ENCODE data around the gene LIN52. TPM values are rescaled to one million over a fixed set of nuclear protein-coding genes. Genes with fewer than 3 reads are reported as not detected.

Gene LIN52
- total and polyA plus RNA-seq, 9 of the 15 experiments (the other 6 are each of a cell fraction or from before 2014, with no cell fraction given), result 4.6 to 11.8 (median 9.2) TPM

DNA sequence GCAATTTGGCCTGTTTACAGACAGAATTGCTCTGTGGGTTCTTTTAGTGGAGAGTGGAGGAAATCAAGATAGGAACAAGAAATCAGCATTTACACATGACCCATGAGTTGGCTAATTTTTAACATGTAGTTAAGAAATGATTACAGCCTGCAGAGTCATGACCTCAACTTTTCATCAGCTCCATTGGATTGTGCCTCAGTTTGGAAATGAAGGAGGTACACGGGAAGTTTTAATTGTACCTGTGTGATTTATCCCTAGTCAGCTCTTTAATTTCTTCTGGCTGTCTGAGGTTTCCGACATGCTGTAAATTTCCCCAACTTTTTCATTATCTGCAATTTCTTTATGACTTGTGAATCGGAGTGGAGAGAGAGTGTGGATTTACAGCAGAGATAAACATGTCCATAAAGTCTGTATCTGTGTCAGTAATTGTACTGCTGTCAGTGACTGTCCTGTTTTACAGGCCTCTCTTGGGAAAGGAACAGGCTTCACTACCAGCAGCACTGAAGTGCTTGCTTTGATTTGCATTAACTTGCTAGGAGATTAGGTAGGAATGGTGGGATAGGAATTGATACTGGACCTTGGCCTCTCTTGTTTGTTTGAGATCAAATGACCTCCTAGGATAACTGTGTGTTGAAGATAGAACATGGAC, 49.2 kb downstream of the LIN52 start (continued):
- TF ChIP-seq JUND (IDR thresholded peaks at IDR 0.05; ENCODE audit: borderline replicate concordance, low read depth, low read length) (no peak), JUND (tag; IDR thresholded peaks at IDR 0.05; ENCODE audit: borderline replicate concordance, low read depth, low read length) (no peak), FOXM1 (IDR thresholded peaks at IDR 0.05; ENCODE audit: low read depth) (no peak), FOXM1 (CRISPR knock-in tag; IDR thresholded peaks at IDR 0.05; ENCODE audit: low read depth) (no peak), PHF21A (IDR thresholded peaks at IDR 0.05; ENCODE audit: borderline replicate concordance, low read depth) (no peak), PURB (CRISPR knock-in tag; IDR thresholded peaks at IDR 0.05; ENCODE audit: low read depth) (no peak)

DNA sequence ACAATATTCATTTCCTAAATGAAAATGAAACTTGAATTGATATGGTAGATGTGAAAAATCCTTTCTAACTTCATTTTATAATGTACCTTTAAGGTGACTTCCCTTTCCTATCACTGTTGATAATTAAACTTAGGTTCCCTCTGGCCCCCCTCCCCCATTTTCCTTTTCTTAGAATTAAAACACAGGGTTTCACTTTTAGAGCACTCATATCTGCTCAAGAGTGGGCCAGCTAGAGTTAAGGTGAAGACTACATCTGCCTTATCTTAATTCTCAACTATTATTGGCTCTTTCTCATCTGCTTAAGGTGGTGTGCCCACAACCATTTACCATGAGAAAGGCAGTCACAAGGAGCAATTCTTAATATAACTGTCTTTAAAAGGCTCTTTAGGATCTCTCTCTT, 49.7 kb downstream of the LIN52 start:
- intact Hi-C loops (cut with micrococcal nuclease) (no loop called here), in situ Hi-C loops (cut with MboI) (no loop called here)
- ATAC-seq, result no peak
- no peaks in the 10 kb centered on the region for H4K20me1 ChIP-seq (replicated peaks; ENCODE audit: control insufficient read depth, insufficient read depth, low read length)
- no TSS peak for BruUV-seq (replicated peaks)
- peaks cover 0 to 8% of the 10 kb centered on the region in 2 experiments; a peak in 2 of 5 replicates for H3K4me1 ChIP-seq (replicated peaks in 1 of 2; ENCODE audit: control insufficient read depth in 2 of 2, insufficient read depth in 2 of 2, low read length in 2 of 2)
- no peaks in the 10 kb centered on the region for H3K27me3 ChIP-seq (ENCODE audit: control insufficient read depth in 2 of 2, insufficient read depth in 2 of 2, low read length in 2 of 2)
- H3K9me3 ChIP-seq (replicated peaks; ENCODE audit: control insufficient read depth, insufficient read depth, low read depth, low read length), result no peaks in the 10 kb centered on the region
- H2AFZ ChIP-seq (ENCODE audit: low read depth, low read length), result no peak overlapping the region
- H3K4me2 ChIP-seq (ENCODE audit: insufficient read depth, low read length), result no peak overlapping the region
- DNase-seq (ENCODE audit: extremely low read depth in 1 of 4, low spot score in 3 of 4), result no peak
- CTCF ChIA-PET (ENCODE audit: low intra/inter-chr PET ratio), result no interaction called here
- no peak for FAIRE-seq
- POLR2A ChIA-PET, result interaction anchor here (1.3 kb wide), 1 partner anchor 9 kb away, joined by 4 read pairs; no protein-coding TSS in a partner anchor
- H3K4me3 ChIP-seq, result no peak overlapping the region
- no peaks in the 10 kb centered on the region for H3K36me3 ChIP-seq (ENCODE audit: control insufficient read depth, insufficient read depth, low read length)
- H3K9me1 ChIP-seq (ENCODE audit: control insufficient read depth, insufficient read depth, low read length), result no peaks in the 10 kb centered on the region
- no peak overlapping the region for H3K27ac ChIP-seq (ENCODE audit: extremely low read depth, low read depth, low read length)
- no peak for TF ChIP-seq NFIC (IDR thresholded peaks at IDR 0.05)
- no peak for TF ChIP-seq KHSRP (IDR thresholded peaks at IDR 0.05)
- TF ChIP-seq, protein P1, sequence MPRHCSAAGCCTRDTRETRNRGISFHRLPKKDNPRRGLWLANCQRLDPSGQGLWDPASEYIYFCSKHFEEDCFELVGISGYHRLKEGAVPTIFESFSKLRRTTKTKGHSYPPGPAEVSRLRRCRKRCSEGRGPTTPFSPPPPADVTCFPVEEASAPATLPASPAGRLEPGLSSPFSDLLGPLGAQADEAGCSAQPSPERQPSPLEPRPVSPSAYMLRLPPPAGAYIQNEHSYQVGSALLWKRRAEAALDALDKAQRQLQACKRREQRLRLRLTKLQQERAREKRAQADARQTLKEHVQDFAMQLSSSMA (CRISPR knock-in tag; IDR thresholded peaks at IDR 0.05), result no peak
- no peak for TF ChIP-seq YY1 (IDR thresholded peaks at IDR 0.05; ENCODE audit: borderline replicate concordance in 1 of 3, control insufficient read depth in 1 of 3, extremely low read depth in 1 of 3, insufficient read depth in 3 of 3, insufficient read length in 1 of 3, insufficient replicate concordance in 2 of 3, low read depth in 1 of 3, low read length in 2 of 3)
- TF ChIP-seq, protein P2, sequence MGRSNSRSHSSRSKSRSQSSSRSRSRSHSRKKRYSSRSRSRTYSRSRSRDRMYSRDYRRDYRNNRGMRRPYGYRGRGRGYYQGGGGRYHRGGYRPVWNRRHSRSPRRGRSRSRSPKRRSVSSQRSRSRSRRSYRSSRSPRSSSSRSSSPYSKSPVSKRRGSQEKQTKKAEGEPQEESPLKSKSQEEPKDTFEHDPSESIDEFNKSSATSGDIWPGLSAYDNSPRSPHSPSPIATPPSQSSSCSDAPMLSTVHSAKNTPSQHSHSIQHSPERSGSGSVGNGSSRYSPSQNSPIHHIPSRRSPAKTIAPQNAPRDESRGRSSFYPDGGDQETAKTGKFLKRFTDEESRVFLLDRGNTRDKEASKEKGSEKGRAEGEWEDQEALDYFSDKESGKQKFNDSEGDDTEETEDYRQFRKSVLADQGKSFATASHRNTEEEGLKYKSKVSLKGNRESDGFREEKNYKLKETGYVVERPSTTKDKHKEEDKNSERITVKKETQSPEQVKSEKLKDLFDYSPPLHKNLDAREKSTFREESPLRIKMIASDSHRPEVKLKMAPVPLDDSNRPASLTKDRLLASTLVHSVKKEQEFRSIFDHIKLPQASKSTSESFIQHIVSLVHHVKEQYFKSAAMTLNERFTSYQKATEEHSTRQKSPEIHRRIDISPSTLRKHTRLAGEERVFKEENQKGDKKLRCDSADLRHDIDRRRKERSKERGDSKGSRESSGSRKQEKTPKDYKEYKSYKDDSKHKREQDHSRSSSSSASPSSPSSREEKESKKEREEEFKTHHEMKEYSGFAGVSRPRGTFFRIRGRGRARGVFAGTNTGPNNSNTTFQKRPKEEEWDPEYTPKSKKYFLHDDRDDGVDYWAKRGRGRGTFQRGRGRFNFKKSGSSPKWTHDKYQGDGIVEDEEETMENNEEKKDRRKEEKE (IDR thresholded peaks at IDR 0.05; ENCODE audit: borderline replicate concordance in 1 of 2, control insufficient read depth in 1 of 2, low read depth in 2 of 2, low read length in 1 of 2), result no peak
- no peak for TF ChIP-seq ZNF764 (CRISPR knock-in tag; IDR thresholded peaks at IDR 0.05; ENCODE audit: low read depth)
- TF ChIP-seq ILK (tag; IDR thresholded peaks at IDR 0.05; ENCODE audit: borderline replicate concordance, low read depth), result no peak
- no peak for TF ChIP-seq ZNF699 (CRISPR knock-in tag; IDR thresholded peaks at IDR 0.05; ENCODE audit: insufficient replicate concordance)
- H3K9ac ChIP-seq (ENCODE audit: insufficient read depth in 1 of 2, low read depth in 2 of 2, low read length in 2 of 2), result no peak overlapping the region
- H3K79me2 ChIP-seq (ENCODE audit: control insufficient read depth, insufficient read depth, low read length), result no peaks in the 10 kb centered on the region
